Suprapubic skin (tissue), 4 donors: ENCODE results near the gene KIF5A.
"Not testable (repeated sequence)": the region's sequence is repeated elsewhere in the genome, so short reads cannot be mapped to it uniquely, and the experiment has no call there.

Source experiments
- CTCF ChIP-seq, 2 donors: fragments of 200-600 bp in 1 of 2; fragments of 450-650 bp in 1 of 2; sonication (generic) in 1 of 2; IDR thresholded peaks; one replicate each; pipeline ENCODE4 v1.5.1; 2016 to 2019; ENCODE audit warnings: antibody characterized with exemption in 2 of 2, mild to moderate bottlenecking in 1 of 2, moderate library complexity in 1 of 2
- POLR2A ChIP-seq, 2 donors: fragments of 450-650 bp; IDR thresholded peaks; one replicate each; pipeline ENCODE4 v1.6.1; 2017; ENCODE audit warnings: antibody characterized with exemption in 2 of 2, mild to moderate bottlenecking in 2 of 2, moderate library complexity in 2 of 2
- POLR2AphosphoS5 ChIP-seq, 3 donors: sonication (generic); formaldehyde crosslinking; IDR thresholded peaks; one replicate each; pipeline ENCODE4 v1.6.1; 2017; ENCODE audit warnings: antibody characterized with exemption in 3 of 3

- not testable (repeated sequence) for TF ChIP-seq CTCF, POLR2AphosphoS5, POLR2A (IDR thresholded peaks at IDR 0.05)
Measured at GRCh38 chr12:57588951-57589610, 39.2 kb downstream of the KIF5A start.
